Activated naive CD8-positive, alpha-beta T cell treated with anti-CD3 and anti-CD28 coated beads, Interleukin-2, amount 10 ng/mL, durations not matched to agents 7 days and 5 days (primary cell): ENCODE data around the gene KCNK6. TPM values are rescaled to one million over a fixed set of nuclear protein-coding genes. Genes with fewer than 3 reads are reported as not detected.
"Not testable (repeated sequence)": the region's sequence is repeated elsewhere in the genome, so short reads cannot be mapped to it uniquely, and the experiment has no call there.

Experiments
- ATAC-seq: fragments of 150-1000 bp; cut with Tn5 transposase; one replicate; pipeline ENCODE4 v1.10.0; 2021; ENCODE audit warnings: low read depth, moderate library complexity
- POLR2A ChIA-PET: fragments of 350-600 bp; sonication (Branson Sonifier 250); formaldehyde crosslinking; loops from one replicate; lab custom pipeline; 2021; ENCODE audit warnings: antibody characterized with exemption; lab: Charles Lee
- DNase-seq: peaks from one replicate; pipeline ENCODE4 v3.0.0; 2021
- H3K27ac Mint-ChIP-seq: one replicate; pipeline ENCODE4 v1.8.0; 2022; ENCODE audit warnings: mild to moderate bottlenecking, mixed read lengths
- H3K27me3 Mint-ChIP-seq: one replicate; pipeline ENCODE4 v1.8.0; 2022; ENCODE audit warnings: mild to moderate bottlenecking, moderate library complexity, mixed read lengths
- H3K36me3 Mint-ChIP-seq: one replicate; pipeline ENCODE4 v1.8.0; 2021; ENCODE audit warnings: mild to moderate bottlenecking, mixed read lengths
- H3K4me1 Mint-ChIP-seq: one replicate; pipeline ENCODE4 v1.8.0; 2021; ENCODE audit warnings: mixed read lengths
- H3K4me3 Mint-ChIP-seq: one replicate; pipeline ENCODE4 v1.8.0; 2022; ENCODE audit warnings: mild to moderate bottlenecking, moderate library complexity, mixed read lengths
- H3K9me3 Mint-ChIP-seq: one replicate; pipeline ENCODE4 v1.8.0; 2021; ENCODE audit warnings: mixed read lengths
- total RNA-seq, 2 experiments: library from RNA; stranded (reverse); gene quantifications; one replicate each; pipeline ENCODE4 v1.2.3, GENCODE V29; 2021

Gene KCNK6
- total RNA-seq, 2 experiments from 2014 or later = 12.9 to 13.3 TPM

DNA sequence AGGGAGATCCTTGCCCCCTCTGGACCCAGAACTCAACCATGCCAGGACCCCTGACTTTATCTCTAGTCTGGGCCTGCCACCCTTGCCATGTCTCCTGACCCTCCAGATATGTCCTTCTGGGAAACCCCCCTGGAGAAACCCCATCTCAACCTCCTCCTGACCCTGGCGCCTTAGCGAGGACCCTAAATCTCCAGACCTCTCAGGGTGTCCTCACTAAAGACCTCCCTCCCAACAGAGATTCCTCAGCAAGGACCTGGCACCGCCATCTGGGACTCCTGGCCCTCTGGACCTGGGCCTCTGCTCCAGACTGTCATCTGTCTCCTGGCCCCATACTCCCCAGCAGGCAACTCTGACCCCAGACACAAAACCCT lies 1.3 kb downstream of the KCNK6 start:
- ATAC-seq (no peak), DNase-seq (no peak)
- POLR2A ChIA-PET = interaction anchor here (0.5 to 1.4 kb wide), 4 partner anchors 11 to 414 kb away, joined by 3 to 4 read pairs (median 4); partner anchors contain the start of genes PSMD8, SIPA1L3 and SPINT2
- H3K27me3 Mint-ChIP-seq = no peaks in the 10 kb centered on the region
- H3K4me1 Mint-ChIP-seq = peaks cover 44% of the 10 kb centered on the region
- H3K27ac Mint-ChIP-seq = peak overlapping the region; percentile 32
- H3K36me3 Mint-ChIP-seq = peaks cover 10% of the 10 kb centered on the region
- peak overlapping the region; percentile 88 for H3K4me3 Mint-ChIP-seq
- no peaks in the 10 kb centered on the region for H3K9me3 Mint-ChIP-seq

DNA sequence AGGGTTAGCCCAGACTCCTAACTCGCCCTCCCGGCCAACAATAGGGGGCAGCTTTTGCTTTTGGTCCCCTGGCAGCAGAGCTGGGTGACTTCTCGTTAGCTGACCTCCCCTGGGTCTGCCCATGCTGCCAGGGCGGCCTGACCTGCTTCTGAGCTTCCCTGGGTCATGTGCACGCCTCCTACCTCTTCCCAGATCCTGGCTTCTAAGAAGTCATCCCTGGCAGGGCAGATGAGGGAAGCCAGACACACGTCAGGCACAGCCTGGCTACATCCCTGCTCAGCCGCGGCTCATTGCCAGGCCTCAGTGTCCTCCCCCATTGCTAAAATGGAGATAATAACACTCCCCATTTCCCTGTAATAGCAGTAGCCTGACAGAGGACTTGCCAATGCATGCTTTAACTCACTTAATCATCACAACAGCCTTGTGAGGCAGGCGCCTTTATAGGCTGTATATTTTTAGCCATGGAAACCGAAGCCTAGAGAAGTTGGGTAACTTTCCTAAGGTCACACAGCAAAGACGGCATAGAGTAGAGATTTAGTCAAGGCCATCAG lies 2.1 kb downstream of the KCNK6 start:
- Mint-ChIP-seq H3K4me3 (peak overlapping the region; percentile 33), H3K9me3 (no peaks in the 10 kb centered on the region), H3K27me3 (no peaks in the 10 kb centered on the region), H3K4me1 (peaks cover 44% of the 10 kb centered on the region), H3K27ac (no peak overlapping the region), H3K36me3 (peaks cover 10% of the 10 kb centered on the region)
- ATAC-seq (no peak), DNase-seq (no peak)
- POLR2A ChIA-PET = no interaction called here

DNA sequence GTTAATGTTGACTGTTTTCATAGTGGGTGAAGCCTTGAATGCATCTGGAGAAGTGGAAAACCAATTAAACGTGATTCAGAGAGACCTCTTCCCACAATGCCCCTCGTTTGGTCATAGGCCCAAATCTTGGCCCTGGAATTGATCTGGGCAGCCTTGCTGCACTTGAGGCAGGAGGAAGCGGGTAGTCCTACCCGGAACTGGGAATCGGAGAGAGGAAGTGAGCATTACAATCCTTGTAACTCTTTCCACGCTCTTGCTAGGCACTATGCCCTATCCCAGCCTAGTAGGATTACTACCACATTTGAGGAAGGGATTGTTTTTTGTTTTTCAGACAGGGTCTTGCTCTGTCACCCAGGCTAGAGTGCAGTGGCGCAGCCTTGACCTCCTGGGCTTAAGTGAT lies 3.6 kb downstream of the KCNK6 start:
- Mint-ChIP-seq H3K4me1 (peaks cover 32% of the 10 kb centered on the region), H3K4me3 (no peak overlapping the region), H3K9me3 (no peaks in the 10 kb centered on the region), H3K27me3 (no peaks in the 10 kb centered on the region), H3K27ac (no peak overlapping the region), H3K36me3 (peaks cover 17% of the 10 kb centered on the region)
- POLR2A ChIA-PET = interaction anchor here (0.5 kb wide), 1 partner anchor 62 kb away, joined by 3 read pairs; no protein-coding TSS in a partner anchor
- no peak for DNase-seq
- ATAC-seq = no peak

DNA sequence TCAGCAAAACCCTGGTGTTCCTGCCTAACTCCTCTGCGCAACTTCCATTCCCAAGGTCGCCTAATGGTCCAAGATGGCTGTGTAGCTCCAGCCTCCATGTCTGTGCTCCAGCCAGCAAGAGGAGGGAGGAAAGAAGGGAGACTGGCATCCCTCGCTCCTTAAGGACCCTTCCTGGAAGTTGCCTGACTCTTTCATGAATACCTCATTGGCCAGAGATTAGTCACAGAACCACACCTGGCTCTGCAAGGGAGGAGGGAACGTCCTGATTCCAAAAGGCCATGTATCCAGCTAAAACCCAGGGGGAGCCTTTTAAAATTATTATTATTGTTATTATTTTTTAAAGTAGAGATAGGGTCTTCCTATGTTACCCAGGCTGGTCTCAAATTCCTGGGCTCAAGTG lies 4.8 kb downstream of the KCNK6 start:
- H3K36me3 Mint-ChIP-seq = peaks cover 22% of the 10 kb centered on the region
- ATAC-seq (no peak), DNase-seq (no peak)
- H3K4me1 Mint-ChIP-seq = peaks cover 24% of the 10 kb centered on the region
- no peaks in the 10 kb centered on the region for H3K9me3 Mint-ChIP-seq
- no peak overlapping the region for H3K27ac Mint-ChIP-seq
- no peak overlapping the region for H3K4me3 Mint-ChIP-seq
- POLR2A ChIA-PET = no interaction called here
- no peaks in the 10 kb centered on the region for H3K27me3 Mint-ChIP-seq

DNA sequence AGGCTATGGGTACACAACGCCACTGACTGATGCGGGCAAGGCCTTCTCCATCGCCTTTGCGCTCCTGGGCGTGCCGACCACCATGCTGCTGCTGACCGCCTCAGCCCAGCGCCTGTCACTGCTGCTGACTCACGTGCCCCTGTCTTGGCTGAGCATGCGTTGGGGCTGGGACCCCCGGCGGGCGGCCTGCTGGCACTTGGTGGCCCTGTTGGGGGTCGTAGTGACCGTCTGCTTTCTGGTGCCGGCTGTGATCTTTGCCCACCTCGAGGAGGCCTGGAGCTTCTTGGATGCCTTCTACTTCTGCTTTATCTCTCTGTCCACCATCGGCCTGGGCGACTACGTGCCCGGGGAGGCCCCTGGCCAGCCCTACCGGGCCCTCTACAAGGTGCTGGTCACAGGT lies 6.9 kb downstream of the KCNK6 start:
- peaks cover 10% of the 10 kb centered on the region for H3K4me1 Mint-ChIP-seq
- H3K27me3 Mint-ChIP-seq = no peaks in the 10 kb centered on the region
- H3K4me3 Mint-ChIP-seq = no peak overlapping the region
- POLR2A ChIA-PET = no interaction called here
- no peaks in the 10 kb centered on the region for H3K9me3 Mint-ChIP-seq
- DNase-seq (no peak), ATAC-seq (no peak)
- no peak overlapping the region for H3K27ac Mint-ChIP-seq
- H3K36me3 Mint-ChIP-seq = peaks cover 26% of the 10 kb centered on the region

DNA sequence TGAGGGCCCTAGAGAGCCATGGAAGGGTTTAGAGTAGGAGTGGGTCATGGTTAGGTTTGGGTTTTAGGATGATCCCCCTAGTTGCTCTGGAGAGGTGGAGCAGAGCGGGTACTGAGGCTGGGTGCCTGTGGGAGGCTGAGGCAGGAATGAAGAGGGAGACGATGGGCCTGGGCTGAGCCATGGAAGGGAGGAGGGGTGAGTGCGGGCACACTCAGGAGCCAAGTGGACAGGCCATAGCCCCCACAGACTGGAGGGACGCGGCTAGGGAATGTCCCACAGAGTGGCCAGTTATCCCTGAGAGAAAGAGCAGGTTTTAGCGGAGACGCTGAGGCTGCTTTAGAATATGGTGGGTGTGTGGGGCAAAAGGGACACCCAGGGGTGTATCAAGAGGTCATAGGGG lies 10.0 kb downstream of the KCNK6 start:
- Mint-ChIP-seq H3K36me3 (peaks cover 20% of the 10 kb centered on the region), H3K9me3 (no peaks in the 10 kb centered on the region), H3K4me3 (no peak overlapping the region), H3K27ac (no peak overlapping the region), H3K4me1 (peaks cover 2% of the 10 kb centered on the region), H3K27me3 (no peaks in the 10 kb centered on the region)
- ATAC-seq (no peak), DNase-seq (no peak)
- POLR2A ChIA-PET = interaction anchor here (0.7 to 1.7 kb wide), 2 partner anchors 74 to 83 kb away, joined by 3 to 9 read pairs; no protein-coding TSS in a partner anchor

DNA sequence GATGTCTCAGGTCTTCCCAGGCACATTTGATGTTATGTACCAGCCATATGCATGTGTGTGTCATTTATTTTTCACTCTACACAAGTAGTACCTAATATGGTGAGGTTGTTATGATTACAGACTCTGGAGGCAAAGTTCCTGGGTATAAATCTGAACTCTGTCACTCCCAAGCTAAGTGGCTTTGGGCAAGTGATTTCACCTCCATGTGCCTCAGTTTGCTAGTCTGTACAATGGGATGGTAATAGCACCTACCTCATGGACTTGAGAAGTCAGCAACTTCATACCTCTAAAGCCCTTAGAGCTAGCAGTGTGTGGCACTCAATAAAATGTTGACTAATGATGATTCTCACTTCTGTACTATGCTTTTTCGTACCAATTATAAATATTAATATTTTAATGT lies 12.1 kb downstream of the KCNK6 start:
- H3K4me3 Mint-ChIP-seq = no peak overlapping the region
- POLR2A ChIA-PET = no interaction called here
- H3K27me3 Mint-ChIP-seq = no peaks in the 10 kb centered on the region
- DNase-seq (no peak), ATAC-seq (no peak)
- H3K36me3 Mint-ChIP-seq = peaks cover 16% of the 10 kb centered on the region
- H3K9me3 Mint-ChIP-seq = no peaks in the 10 kb centered on the region
- H3K4me1 Mint-ChIP-seq = peaks cover 2% of the 10 kb centered on the region
- H3K27ac Mint-ChIP-seq = no peak overlapping the region

DNA sequence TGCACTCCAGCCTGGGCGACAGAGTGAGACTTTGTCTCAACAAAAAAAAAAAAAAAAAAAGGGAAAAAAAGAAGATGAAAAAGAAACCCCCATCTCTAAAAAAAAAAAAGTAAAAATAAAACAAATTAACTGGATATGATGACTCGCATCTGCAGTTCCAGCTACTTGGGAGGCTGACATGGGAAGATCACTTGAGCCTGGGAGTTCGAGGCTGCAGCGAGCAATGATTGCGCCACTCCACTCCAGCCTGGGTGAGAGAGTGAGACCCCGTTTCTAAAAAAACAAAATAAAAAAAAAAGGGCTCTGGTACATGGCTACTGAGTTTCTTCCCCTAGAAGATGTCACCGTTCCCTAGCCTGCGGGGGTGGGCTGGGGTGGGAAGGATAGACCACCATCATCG lies 13.6 kb downstream of the KCNK6 start:
- H3K4me1 Mint-ChIP-seq = peaks cover 8% of the 10 kb centered on the region
- no peak for DNase-seq
- POLR2A ChIA-PET = no interaction called here
- H3K27ac Mint-ChIP-seq = no peak overlapping the region
- H3K9me3 Mint-ChIP-seq = no peaks in the 10 kb centered on the region
- no peak for ATAC-seq
- no peaks in the 10 kb centered on the region for H3K27me3 Mint-ChIP-seq
- no peak overlapping the region for H3K4me3 Mint-ChIP-seq
- peaks cover 9% of the 10 kb centered on the region for H3K36me3 Mint-ChIP-seq

DNA sequence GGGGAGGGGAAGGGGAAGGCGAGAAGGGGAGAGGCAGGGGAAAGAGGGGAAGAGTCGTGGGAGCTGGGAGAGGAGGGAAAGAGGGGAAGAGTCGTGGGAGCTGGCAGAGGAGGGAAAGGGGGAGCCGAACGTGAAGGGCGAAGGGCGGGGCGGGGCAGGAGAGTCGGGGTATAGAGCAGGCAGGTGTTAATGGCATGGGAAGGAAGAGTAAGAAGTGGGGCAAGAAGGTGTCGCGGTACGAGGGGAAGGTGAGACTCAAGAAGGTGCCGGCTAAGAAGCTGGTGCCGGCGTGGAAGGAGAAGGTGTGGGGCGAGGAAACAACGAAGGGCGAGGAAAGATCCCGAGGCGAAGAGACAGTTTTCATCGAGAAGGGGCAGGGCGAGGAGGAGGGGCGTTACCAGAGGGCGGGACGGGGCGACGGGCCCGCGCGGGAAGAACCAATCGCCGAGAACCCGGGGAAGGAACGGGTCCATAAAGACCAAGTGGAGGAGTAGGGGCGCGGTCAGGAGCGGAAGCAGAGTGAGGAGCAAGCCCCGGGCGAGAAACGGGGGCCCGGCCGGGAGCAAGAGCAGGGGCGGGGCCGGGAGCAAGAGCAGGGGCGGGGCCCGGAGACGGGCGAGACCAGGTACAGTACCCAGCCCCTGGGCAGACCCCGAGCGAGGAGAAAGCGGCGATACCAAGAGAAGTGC lies 16.4 kb downstream of the KCNK6 start:
- peak; percentile 78 for ATAC-seq
- peak overlapping the region; percentile 96 for H3K27ac Mint-ChIP-seq
- peak overlapping the region; percentile 93 for H3K4me3 Mint-ChIP-seq

DNA sequence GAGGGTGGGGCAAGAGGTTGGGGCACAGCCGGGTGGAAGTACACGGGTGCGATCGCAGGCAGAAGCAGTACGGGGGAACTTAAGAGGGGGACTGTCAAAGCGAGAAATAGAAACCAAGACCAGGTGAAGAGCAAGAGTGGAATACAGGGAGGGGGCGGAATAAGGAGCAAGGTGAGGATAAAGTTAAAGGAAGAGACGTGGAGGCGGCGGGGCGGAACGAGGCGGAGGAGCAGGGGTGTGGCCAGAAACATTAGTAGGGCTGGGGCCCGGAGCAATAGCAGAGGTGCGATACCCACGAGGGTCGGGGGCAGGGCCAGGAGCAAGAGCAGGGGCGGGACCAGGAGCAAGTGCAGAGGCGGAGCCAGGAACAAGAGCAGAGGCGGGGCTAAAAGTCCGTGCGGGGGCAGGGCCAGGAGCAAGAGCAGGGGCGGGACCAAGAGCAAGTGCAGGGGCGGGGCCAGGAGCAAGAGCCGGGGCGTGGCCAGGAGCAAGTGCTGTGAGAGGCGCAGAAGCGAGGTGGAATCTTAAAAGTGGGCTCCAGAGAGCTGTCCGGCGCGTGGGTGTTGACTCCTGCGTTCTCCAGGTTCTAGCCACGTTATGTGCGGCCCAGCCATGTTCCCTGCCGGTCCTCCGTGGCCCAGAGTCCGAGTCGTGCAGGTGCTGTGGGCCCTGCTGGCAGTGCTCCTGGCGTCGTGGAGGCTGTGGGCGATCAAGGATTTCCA lies 17.2 kb downstream of the KCNK6 start:
- ATAC-seq (peak; percentile 61), DNase-seq (peak; percentile 95)
- H3K4me3 Mint-ChIP-seq = peak overlapping the region; percentile 93
- H3K4me1 Mint-ChIP-seq = peaks cover 11% of the 10 kb centered on the region
- no peaks in the 10 kb centered on the region for H3K9me3 Mint-ChIP-seq
- POLR2A ChIA-PET = interaction anchor here (0.8 to 1.9 kb wide), 4 partner anchors 26 to 102 kb away, joined by 3 to 26 read pairs (median 6); partner anchors contain the start of gene PSMD8
- H3K27me3 Mint-ChIP-seq = no peaks in the 10 kb centered on the region
- peaks cover 3% of the 10 kb centered on the region for H3K36me3 Mint-ChIP-seq
- peak overlapping the region; percentile 96 for H3K27ac Mint-ChIP-seq

More for the DNA sequence above, 16.4 kb downstream of the KCNK6 start:
- Mint-ChIP-seq H3K36me3 (peaks cover 2% of the 10 kb centered on the region), H3K4me1 (peaks cover 11% of the 10 kb centered on the region), H3K27me3 (no peaks in the 10 kb centered on the region), H3K9me3 (no peaks in the 10 kb centered on the region)
- POLR2A ChIA-PET = interaction anchor here (0.6 to 1.9 kb wide), 7 partner anchors 38 to 429 kb away, joined by 3 to 26 read pairs (median 3); partner anchors contain the start of genes PSMD8, SIPA1L3 and WDR87
- DNase-seq = peak; percentile 92

DNA sequence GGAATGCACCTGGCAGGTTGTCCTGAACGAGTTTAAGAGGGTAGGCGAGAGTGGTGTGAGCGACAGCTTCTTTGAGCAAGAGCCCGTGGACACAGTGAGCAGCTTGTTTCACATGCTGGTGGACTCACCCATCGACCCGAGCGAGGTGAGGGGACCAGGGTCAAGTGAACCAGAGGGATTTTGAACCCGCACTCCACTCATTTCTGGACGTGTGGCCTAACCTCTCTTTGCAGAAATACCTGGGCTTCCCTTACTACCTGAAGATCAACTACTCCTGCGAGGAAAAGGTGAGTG lies 17.7 kb downstream of the KCNK6 start:
- H3K27me3 Mint-ChIP-seq = no peaks in the 10 kb centered on the region
- peaks cover 11% of the 10 kb centered on the region for H3K4me1 Mint-ChIP-seq
- peak overlapping the region; percentile 96 for H3K27ac Mint-ChIP-seq
- H3K4me3 Mint-ChIP-seq = peak overlapping the region; percentile 93
- ATAC-seq (no peak), DNase-seq (no peak)
- peaks cover 3% of the 10 kb centered on the region for H3K36me3 Mint-ChIP-seq
- no peaks in the 10 kb centered on the region for H3K9me3 Mint-ChIP-seq
- POLR2A ChIA-PET = interaction anchor here (0.8 to 0.9 kb wide), 2 partner anchors 25 to 37 kb away, joined by 5 to 6 read pairs; partner anchors contain the start of gene PSMD8

DNA sequence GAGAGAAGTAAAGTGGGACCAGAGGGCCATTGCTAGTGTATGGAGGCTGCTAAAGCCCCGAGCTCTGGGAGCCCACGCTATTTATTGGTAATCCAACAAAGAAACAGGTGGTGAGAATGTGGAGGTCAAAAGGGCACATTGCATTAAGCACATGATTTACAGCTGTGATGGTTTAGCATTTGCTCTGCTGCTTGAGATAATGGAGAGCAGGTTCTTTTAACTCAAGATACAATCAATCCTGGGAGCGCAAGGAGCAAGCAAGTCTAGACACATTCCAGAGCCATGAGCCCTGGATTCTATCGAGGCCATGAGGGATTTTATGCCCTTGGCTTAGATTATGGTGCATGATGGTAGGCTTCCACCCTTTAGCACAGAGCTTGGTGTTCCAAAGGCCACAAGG lies 19.4 kb downstream of the KCNK6 start:
- H3K36me3 Mint-ChIP-seq, H3K4me3 Mint-ChIP-seq, H3K9me3 Mint-ChIP-seq, H3K27me3 Mint-ChIP-seq, DNase-seq, POLR2A ChIA-PET, ATAC-seq: not testable (repeated sequence)
- Mint-ChIP-seq H3K4me1 (peaks cover 11% of the 10 kb centered on the region), H3K27ac (peak overlapping the region; percentile 19)

DNA sequence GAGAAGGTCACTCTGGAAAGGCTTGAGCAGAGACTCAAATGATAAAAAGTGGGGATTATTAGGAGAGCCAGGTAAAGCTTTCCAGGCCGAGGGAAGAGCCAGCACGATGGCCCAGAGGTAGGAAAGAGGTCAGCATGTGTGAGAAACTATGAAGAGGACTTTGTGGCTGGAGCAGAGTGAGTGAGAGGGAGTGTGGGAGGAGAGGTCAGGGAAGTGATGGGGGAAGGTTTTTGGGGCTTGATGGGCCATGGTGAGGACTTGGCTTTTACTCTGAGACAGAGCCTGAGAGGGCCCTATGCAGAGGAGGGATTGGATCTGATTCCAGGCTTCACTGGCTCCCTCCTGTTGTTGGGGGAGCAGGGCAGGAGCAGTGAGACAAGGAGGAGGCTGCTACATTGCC lies 21.3 kb downstream of the KCNK6 start:
- DNase-seq = no peak
- Mint-ChIP-seq H3K27ac (no peak overlapping the region), H3K4me1 (peaks cover 11% of the 10 kb centered on the region), H3K9me3 (no peaks in the 10 kb centered on the region), H3K27me3 (no peaks in the 10 kb centered on the region), H3K36me3 (peaks cover 3% of the 10 kb centered on the region), H3K4me3 (no peak overlapping the region)
- POLR2A ChIA-PET = no interaction called here
- ATAC-seq = no peak
